Keratinocyte (primary cell): ENCODE data around the gene HSF5. TPM values are rescaled to one million over a fixed set of nuclear protein-coding genes. Genes with fewer than 3 reads are reported as not detected.

Experiments used
- DNase-seq: peaks from one replicate; pipeline ENCODE4 v3.0.0-alpha.2; 2011; ENCODE audit warnings: low read depth, missing footprints, low spot score
- FAIRE-seq: peaks from 2 replicates; lab custom pipeline; 2011; peaks lifted over from hg19 to GRCh38; lab: Jason Lieb, UNC
- H2AFZ ChIP-seq: 2 replicates; pipeline ENCODE4 v1.6.0; 2012; ENCODE audit warnings: low read length, control low read depth, inconsistent platforms; ENCODE audit not compliant: control insufficient read depth
- H3K27ac ChIP-seq: 2 replicates; pipeline ENCODE4 v1.5.1; 2011; ENCODE audit warnings: low read length; ENCODE audit not compliant: control insufficient read depth, insufficient read depth
- H3K27me3 ChIP-seq: 3 replicates; pipeline ENCODE4 v1.6.0; 2011; ENCODE audit warnings: low read length; ENCODE audit not compliant: control insufficient read depth, insufficient read depth; ENCODE audit errors: extremely low read depth
- H3K36me3 ChIP-seq, 2 experiments: 2 replicates in 1 of 2; 3 replicates in 1 of 2; pipeline ENCODE4 v1.5.1; 2011; ENCODE audit warnings: low read length in 2 of 2, mild to moderate bottlenecking in 1 of 2; ENCODE audit not compliant: control insufficient read depth in 2 of 2, insufficient read depth in 2 of 2; ENCODE audit errors: extremely low read depth in 1 of 2
- H3K4me1 ChIP-seq: 3 replicates; pipeline ENCODE4 v1.5.1; 2011; ENCODE audit warnings: low read length; ENCODE audit not compliant: control insufficient read depth, insufficient read depth; ENCODE audit errors: extremely low read depth
- H3K4me2 ChIP-seq: 3 replicates; pipeline ENCODE4 v1.6.0; 2011; ENCODE audit warnings: low read depth, low read length; ENCODE audit not compliant: control insufficient read depth, insufficient read depth; ENCODE audit errors: extremely low read depth
- H3K4me3 ChIP-seq, 3 experiments: fragments of 200-600 bp in 1 of 3; sonication (generic) in 1 of 3; 2 replicates in 2 of 3; 3 replicates in 1 of 3; pipeline ENCODE4 v1.5.1; 2011 to 2016; ENCODE audit warnings: low read length in 3 of 3, mild to moderate bottlenecking in 3 of 3, control low read depth in 2 of 3, inconsistent platforms in 1 of 3, low read depth in 1 of 3, mixed read lengths in 1 of 3, mixed run types in 1 of 3, moderate library complexity in 1 of 3; ENCODE audit not compliant: control insufficient read depth in 2 of 3, insufficient read depth in 2 of 3; ENCODE audit errors: extremely low read depth in 1 of 3
- H3K79me2 ChIP-seq: 2 replicates; pipeline ENCODE4 v1.6.0; 2012; ENCODE audit warnings: low read length; ENCODE audit not compliant: control insufficient read depth, insufficient read depth
- H3K9ac ChIP-seq: 3 replicates; pipeline ENCODE4 v1.6.0; 2011; ENCODE audit warnings: low read length; ENCODE audit not compliant: control insufficient read depth, insufficient read depth; ENCODE audit errors: extremely low read depth
- H3K9me1 ChIP-seq: 3 replicates; pipeline ENCODE4 v1.6.0; 2011; ENCODE audit warnings: low read length; ENCODE audit not compliant: control insufficient read depth, insufficient read depth; ENCODE audit errors: extremely low read depth
- H3K9me3 ChIP-seq: 2 replicates; pipeline ENCODE4 v1.5.1; 2012; ENCODE audit warnings: low read depth, low read length; ENCODE audit not compliant: control insufficient read depth
- H4K20me1 ChIP-seq: 3 replicates; pipeline ENCODE4 v1.6.0; 2011; ENCODE audit warnings: low read length; ENCODE audit not compliant: control insufficient read depth, insufficient read depth; ENCODE audit errors: extremely low read depth
- CTCF ChIP-seq, 3 experiments: IDR thresholded peaks in 1 of 3; conservative IDR thresholded peaks in 1 of 3; optimal IDR thresholded peaks in 1 of 3; 2 replicates in 2 of 3; 3 replicates in 1 of 3; pipeline versions ENCODE3 to v1.5.1; 2011; ENCODE audit warnings: low read length in 3 of 3, mild to moderate bottlenecking in 3 of 3, moderate library complexity in 2 of 3, control low read depth in 1 of 3, inconsistent platforms in 1 of 3; ENCODE audit not compliant: insufficient read depth in 2 of 3; ENCODE audit errors: extremely low read depth in 1 of 3
- EZH2 ChIP-seq: IDR thresholded peaks from one replicate; pipeline ENCODE4 v1.6.1; 2012; ENCODE audit warnings: inconsistent platforms, mild to moderate bottlenecking, low read length, moderate library complexity
- dilution Hi-C: fragments of 300-500 bp; cut with MboI; formaldehyde crosslinking; loops from one replicate; pipeline ENCODE4 v1.7.0; 2020; ENCODE audit warnings: low sequenced_read_pairs; ENCODE audit not compliant: extremely low pct_ligation_motif_present
- polyA plus RNA-seq, 5 experiments: library from polyadenylated mRNA; depleted of rRNA in 3 of 5; stranded (reverse) in 3 of 5; stranded (forward) in 1 of 5; unstranded in 1 of 5; fragments of >200 nt; gene quantifications; 1 replicate in 1 of 5; 2 replicates in 3 of 5; 3 replicates in 1 of 5; pipeline versions ENCODE4 v1.2.1 to v1.2.3, GENCODE V29; 2011 to 2012; ENCODE audit warnings: missing spikeins in 2 of 5, low read depth in 1 of 5, low replicate concordance in 1 of 5

HSF5 gene
- polyA plus RNA-seq, 1 donor (not counting 4 experiments of a cell fraction or from before 2014, with no cell fraction given), result 0.01 TPM

GRCh38 chr17:58533616-58534188 lies 45.5 kb upstream of the HSF5 start:
- H3K4me3 ChIP-seq, result no peak overlapping the region
- H3K9me3 ChIP-seq, result no peaks in the 10 kb centered on the region
- no peaks in the 10 kb centered on the region for H3K79me2 ChIP-seq
- no peak overlapping the region for H2AFZ ChIP-seq
- no peak overlapping the region for H3K27ac ChIP-seq
- H4K20me1 ChIP-seq, result no peaks in the 10 kb centered on the region
- FAIRE-seq (no peak), DNase-seq (no peak)
- no peaks in the 10 kb centered on the region for H3K36me3 ChIP-seq
- H3K4me2 ChIP-seq, result no peak overlapping the region
- H3K9ac ChIP-seq, result no peak overlapping the region
- TF ChIP-seq CTCF (optimal IDR thresholded peaks at IDR 0.05 in 1 of 3, IDR thresholded peaks at IDR 0.05 in 1 of 3, conservative IDR thresholded peaks at IDR 0.05 in 1 of 3; ENCODE audit: extremely low read depth in 1 of 3, insufficient read depth in 2 of 3, low read length in 3 of 3), result no peak
- TF ChIP-seq EZH2, result no peak
- no peaks in the 10 kb centered on the region for H3K9me1 ChIP-seq
- peaks cover 4% of the 10 kb centered on the region for H3K4me1 ChIP-seq
- dilution Hi-C loops, result no loop called here
- H3K27me3 ChIP-seq, result peaks cover 18% of the 10 kb centered on the region

GRCh38 chr17:58532555-58532951 lies 44.3 kb upstream of the HSF5 start:
- no peaks in the 10 kb centered on the region for H3K9me3 ChIP-seq
- H3K27ac ChIP-seq, result no peak overlapping the region
- no peak overlapping the region for H2AFZ ChIP-seq
- no peaks in the 10 kb centered on the region for H3K36me3 ChIP-seq
- H3K4me2 ChIP-seq, result peak overlapping the region; percentile 58
- H3K9ac ChIP-seq, result no peak overlapping the region
- H4K20me1 ChIP-seq, result no peaks in the 10 kb centered on the region
- no peak overlapping the region for H3K4me3 ChIP-seq
- FAIRE-seq, result no peak
- H3K4me1 ChIP-seq, result peaks cover 4% of the 10 kb centered on the region
- no peaks in the 10 kb centered on the region for H3K9me1 ChIP-seq
- peaks cover 18% of the 10 kb centered on the region for H3K27me3 ChIP-seq
- no peaks in the 10 kb centered on the region for H3K79me2 ChIP-seq
- TF ChIP-seq EZH2 (no peak), CTCF (optimal IDR thresholded peaks at IDR 0.05 in 1 of 3, IDR thresholded peaks at IDR 0.05 in 1 of 3, conservative IDR thresholded peaks at IDR 0.05 in 1 of 3; ENCODE audit: extremely low read depth in 1 of 3, insufficient read depth in 2 of 3, low read length in 3 of 3) (no peak)
- no peak for DNase-seq
- dilution Hi-C loops, result no loop called here
